GM21528 (cell line): ENCODE results near the gene ATP6V1B1.
"Not testable (repeated sequence)": the region's sequence is repeated elsewhere in the genome, so short reads cannot be mapped to it uniquely, and the experiment has no call there.

Source experiments
- ATAC-seq: cut with Tn5 transposase; IDR thresholded peaks from one replicate; pipeline ENCODE4 v1.9.1; 2021; ENCODE audit warnings: mild to moderate bottlenecking, moderate library complexity; ENCODE audit not compliant: unreplicated experiment, low FRiP score

Gene ATP6V1B1

DNA sequence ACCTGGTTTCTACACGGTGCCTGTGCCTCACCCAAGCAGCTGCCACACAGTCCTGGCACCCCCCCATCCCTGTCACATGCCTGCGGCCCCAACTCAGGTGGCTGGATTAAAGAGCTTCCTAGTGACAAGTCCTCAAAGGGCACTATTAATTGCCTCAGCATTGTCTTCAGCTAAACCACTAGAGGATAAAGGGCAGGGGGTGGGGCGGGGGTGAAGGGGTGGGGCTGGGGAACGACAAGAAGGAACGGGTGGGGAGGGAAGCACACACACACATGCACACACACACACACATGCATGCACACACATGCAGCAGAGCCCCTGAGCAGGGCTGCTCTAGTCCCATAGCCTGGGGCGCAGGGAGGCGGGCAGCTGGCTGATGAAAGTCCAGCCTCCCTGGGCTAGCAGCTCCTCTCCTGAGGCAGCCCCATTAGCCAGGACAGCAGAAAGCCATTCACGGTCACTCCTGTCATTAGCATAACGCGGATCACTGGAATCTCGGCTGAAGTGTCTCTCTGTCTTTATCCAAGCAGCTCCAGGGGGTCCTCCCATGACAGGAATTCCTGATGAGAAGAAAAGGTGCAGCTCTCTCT lies 66.4 kb downstream of the ATP6V1B1 start:
- no peak for ATAC-seq

DNA sequence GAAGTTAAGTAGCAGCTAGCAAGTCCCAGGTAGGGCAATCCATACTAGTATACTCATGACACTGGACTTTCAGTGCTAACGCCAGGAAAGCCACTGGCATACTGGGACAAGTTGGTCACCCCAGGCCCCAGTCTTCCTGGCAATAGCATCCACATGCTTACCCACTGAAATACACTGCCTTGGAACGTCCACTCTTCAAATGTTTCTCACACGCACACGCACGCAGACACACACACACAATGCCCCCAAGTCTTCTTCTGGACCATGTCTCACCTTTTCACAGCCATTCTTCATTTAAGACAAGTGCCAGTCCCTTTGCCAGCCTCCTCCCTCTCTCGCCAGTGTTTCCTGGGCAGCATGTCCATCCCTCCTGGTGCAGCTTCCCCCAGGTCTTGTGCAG lies 67.7 kb downstream of the ATP6V1B1 start:
- no peak for ATAC-seq

DNA sequence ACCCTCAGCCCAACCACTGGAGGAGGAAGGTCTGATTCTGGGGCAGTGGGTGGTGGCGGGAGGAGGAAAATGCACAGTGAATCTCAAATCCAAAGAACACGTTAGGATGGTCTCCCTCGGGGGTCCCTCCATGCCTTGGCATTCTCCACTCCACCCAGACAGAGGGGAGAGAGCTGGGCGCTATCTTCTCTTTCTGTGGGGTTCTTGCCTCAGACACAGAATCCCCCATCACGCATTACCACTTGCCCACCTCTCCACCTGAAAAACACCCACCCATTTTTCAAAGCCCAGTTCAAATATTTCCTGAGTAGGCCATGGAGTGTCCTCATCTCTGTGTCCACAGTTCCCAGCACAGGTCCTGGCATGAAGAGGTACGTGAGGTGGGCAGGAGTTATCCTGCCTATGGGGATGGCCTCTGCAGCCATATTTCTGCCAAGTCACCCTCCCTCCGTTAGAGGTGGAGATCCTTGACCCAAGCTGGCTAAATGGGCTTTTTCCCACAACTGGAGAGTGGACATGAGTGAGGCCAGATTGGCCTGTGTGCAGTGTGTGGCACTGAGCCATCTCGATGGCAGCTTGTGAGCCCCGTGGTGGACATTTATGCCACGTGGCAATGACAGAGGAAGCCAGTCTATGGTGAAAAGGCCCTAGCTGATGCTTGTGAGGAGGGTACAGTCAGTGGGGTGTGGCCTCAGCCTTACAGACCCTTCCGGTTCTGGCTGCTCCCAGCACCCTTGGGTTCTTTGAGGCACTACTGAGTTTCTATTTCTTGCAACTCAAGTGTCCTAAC lies 68.5 kb downstream of the ATP6V1B1 start:
- no peak for ATAC-seq

DNA sequence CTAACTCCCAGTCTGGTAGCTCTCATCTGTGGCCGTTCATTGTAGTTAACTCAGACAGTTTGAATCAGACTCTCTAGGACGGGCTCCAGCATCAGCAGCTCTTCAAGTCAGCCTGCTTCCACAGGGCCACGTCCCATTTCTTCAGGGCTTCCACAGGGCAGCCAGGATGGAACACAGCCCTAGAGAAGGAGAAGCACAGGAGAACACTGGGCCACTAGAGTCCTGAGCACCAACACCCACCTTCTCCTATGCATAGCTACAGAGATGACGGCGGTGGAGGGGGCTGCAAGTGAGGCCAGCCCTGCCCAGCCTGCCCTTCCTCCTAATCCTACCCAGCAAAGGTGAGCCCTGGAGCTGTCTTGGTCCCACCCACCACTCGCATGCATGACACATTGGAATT lies 69.2 kb downstream of the ATP6V1B1 start:
- no peak for ATAC-seq

DNA sequence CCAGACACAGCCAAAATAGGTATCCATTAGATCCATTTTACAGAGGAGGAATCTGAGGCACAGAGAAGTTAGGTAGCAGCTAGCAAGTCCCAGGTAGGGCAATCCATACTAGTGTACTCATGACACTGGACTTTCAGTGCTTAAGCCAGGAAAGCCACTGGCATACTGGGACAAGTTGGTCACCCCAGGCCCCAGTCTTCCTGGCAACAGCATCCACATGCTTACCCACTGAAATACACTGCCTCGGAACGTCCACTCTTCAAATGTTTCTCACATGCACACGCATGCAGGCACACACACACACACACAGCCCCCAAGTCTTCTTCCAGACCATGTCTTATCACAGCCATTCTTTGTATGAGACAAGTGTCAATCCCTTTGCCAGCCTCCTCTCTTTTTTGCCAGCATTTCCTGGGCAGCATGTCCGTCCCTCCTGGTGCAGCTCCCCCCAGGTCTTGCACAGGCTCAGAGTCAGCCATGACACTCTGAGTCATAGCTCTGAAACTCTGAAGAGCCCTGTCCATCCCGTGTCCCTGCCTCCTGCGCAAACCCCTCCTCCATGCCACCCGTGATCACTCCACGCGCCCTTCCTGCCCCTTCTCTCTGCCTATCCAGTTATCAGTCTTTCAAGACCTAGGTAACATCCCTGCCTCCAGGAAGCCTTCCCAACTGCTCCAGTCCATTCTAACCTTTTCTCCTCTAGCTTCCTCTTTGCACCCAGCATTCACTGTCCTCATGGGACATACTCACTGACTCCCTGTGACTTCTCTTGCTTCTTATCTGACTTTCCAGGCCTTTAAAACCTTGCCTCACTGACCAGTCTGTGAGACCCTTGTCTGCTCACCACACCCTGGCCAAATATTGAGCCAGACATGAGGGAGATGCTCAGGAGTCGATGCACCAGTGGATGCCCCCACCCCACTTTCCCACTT lies 69.8 kb downstream of the ATP6V1B1 start:
- ATAC-seq = no peak

DNA sequence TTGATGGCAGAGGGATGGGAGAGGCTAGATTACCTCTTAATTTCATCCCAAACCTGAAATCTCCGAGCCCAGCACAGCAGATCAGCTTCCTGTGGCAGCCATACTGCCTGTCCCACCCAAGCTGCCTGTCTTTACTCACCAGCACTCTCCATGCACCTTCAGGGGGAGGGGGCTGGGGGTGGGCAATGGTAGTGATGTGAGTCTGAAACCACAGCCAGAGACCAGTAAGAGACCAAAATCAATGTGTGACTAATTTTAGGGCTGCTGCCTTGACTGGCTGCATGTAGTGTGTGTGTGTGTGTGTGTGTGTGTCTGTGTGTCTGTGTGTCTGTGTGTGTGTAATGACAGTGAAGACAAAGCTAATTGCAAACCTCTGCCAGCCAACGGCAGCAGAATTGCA lies 70.6 kb downstream of the ATP6V1B1 start:
- ATAC-seq = no peak

DNA sequence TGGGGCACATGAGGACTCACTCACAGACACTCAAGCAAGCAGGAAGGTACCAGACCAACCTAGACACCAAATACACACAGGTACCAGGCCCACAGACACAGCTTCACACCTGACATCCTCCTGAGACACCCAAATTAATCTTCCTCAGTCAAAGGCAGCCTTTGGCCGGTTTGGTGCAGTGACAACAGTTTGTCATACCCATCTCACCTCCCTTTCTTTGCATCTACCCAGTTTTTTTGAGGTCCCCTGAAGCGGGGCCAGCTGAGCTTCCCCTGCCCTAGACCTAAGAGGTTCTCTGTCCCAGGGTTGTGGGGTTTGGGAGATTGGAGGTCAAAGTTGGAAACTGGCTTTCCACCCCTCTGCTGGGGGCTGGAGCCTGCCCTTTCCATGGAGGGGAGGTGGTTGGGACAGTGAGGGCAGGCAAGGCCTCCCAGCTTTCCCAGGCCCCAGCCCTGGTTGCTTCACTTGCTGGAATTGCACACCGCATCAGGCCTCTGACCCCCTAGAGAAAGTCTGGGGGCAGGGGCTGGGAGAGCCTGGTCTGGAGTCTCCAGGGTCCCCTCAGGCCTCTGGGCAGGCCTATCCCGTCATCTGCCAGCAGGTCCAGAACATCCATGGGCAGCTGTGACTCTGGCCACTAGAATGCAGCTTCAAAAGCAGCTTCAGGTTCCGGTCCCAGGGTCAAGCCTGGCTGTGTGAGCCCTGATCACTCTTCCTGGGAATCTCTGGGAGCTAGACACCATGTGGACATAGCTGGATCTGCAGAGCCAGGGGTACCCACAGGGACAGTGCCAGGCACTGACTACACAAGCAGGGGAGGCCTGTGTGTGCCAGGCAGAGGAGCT lies 71.5 kb downstream of the ATP6V1B1 start:
- no peak for ATAC-seq

DNA sequence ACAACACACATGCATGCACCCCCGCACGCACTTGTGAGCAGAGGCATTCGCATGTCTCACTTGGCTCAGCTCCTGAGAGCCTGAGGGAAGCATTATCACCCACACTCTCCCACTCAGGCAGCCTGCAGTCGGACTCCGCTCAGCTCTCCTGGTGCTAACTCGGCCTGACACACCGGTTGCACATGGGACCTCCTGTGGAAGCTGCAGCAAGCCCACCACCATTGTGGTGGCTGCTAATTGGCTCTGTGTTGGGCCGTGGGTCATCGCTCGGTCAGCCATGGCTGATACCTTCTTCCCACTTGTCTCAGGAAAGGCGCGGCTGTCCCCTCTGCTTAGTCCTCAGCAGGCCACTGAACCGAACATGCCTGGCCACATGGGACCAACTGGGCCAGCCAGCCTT lies 72.6 kb downstream of the ATP6V1B1 start:
- no peak for ATAC-seq

DNA sequence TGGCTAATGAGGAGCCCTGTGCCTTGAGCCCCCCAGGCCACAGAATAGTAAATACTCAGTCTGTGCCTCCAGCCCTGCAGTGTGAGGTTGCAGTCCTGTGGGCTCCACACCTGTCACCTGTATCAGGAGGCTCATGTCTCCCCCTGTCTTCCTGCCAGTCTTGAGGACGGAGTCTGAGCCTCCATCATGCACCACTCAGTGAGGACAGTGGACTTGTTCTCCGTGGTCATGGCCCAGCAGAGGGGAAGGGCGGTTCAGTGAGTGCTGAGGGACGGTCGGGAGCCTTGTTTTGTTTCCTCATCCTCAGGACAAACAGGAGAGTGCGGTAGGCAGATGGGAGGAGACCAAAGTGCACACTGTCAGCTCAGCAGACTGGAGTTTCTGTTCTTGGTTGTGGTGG lies 76.1 kb downstream of the ATP6V1B1 start:
- ATAC-seq = not testable (repeated sequence)
